HG03571 (cell line): ENCODE results near the gene SRPK2.
"Not testable (repeated sequence)": the region's sequence is repeated elsewhere in the genome, so short reads cannot be mapped to it uniquely, and the experiment has no call there.

Source experiments
- ATAC-seq: cut with Tn5 transposase; IDR thresholded peaks from one replicate; pipeline ENCODE4 v1.9.1; 2021; ENCODE audit not compliant: unreplicated experiment

The SRPK2 gene

GRCh38 chr7:105268056-105268455 is 120.7 kb downstream of the SRPK2 start:
- no peak for ATAC-seq

DNA sequence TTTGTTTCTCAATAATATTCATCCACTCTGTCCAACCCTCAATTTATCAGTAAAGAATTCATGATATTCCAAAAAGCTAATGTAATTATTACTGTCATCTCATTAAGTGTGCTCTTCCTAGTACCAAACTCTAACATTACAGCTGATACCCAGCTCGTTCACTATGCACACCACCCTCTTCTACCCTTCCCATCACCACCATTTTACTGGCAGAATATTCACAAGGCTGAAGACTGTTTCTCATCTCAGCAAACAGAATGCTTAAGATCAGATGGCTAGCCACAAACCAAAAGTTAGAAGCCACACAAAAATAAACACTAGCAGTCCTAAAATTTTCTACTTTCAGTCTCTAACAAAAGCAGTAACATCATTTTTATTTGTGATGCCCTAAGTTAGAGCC is 121.5 kb downstream of the SRPK2 start:
- ATAC-seq = no peak

GRCh38 chr7:105264707-105265106 is 124.0 kb downstream of the SRPK2 start:
- no peak for ATAC-seq

DNA sequence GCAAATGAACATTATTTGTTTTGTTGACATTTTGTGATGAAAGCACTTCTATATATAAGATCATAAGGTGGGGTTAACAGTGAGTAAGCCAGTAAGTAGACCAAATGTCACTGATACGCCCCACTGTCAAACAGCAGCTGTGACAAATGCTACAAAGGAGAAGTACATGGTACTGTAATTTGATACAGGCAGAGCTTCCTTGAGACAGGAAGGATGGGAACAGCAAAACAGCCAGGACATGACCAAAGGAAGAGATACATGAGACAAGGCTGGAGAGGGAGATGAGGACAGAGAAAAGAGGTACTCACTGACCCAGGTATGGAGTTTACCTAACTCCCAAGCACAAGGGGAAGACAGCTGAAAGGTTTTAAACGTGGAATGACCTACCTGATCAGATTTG is 127.0 kb downstream of the SRPK2 start:
- ATAC-seq = no peak

DNA sequence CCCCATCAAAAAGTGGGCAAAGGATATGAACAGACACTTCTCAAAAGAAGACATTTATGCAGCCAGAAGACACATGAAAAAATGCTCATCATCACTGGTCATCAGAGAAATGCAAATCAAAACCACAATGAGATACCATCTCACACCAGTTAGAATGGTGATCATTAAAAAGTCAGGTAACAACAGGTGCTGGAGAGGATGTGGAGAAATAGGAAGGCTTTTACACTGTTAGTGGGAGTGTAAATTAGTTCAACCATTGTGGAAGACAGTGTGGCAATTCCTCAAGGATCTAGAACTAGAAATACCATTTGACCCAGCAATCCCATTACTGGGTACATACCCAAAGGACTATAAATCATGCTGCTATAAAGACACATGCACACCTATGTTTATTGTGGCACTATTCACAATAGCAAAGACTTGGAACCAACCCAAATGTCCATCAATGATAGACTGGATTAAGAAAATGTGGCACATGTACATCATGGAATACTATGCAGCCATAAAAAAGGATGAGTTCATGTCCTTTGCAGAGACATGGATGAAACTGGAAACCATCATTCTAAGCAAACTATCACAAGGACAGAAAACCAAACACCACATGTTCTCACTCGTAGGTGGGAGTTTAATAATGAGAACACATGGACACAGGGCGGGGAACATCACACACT is 128.4 kb downstream of the SRPK2 start:
- ATAC-seq = not testable (repeated sequence)

GRCh38 chr7:105258919-105259318 is 129.8 kb downstream of the SRPK2 start:
- ATAC-seq = not testable (repeated sequence)

DNA sequence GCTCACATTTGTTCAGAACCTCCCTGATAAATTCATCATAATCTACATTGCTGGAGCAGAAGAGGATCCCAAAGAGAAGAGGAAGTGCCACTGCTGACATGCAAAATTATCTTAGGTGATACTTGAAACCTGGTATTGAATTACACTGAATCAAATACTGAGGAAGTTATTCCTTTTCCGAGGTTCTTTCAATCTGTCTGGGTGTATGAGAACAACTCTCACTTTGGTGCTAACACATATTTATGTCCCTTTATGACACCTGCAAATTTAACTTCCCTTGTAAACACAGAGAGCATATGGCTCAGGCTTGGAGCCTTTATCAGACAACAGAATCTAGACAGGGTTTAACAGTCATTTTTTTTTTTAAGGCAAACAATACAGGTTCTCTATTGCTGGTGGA is 131.4 kb downstream of the SRPK2 start:
- no peak for ATAC-seq

- ATAC-seq = no peak
These were observed 131.9 kb downstream of the SRPK2 start for GRCh38 chr7:105256761-105257231.

- no peak for ATAC-seq
These were observed 138.0 kb downstream of the SRPK2 start for GRCh38 chr7:105250706-105251105.

GRCh38 chr7:105250239-105250638 is 138.5 kb downstream of the SRPK2 start:
- no peak for ATAC-seq

GRCh38 chr7:105249216-105249615 is 139.5 kb downstream of the SRPK2 start:
- no peak for ATAC-seq

DNA sequence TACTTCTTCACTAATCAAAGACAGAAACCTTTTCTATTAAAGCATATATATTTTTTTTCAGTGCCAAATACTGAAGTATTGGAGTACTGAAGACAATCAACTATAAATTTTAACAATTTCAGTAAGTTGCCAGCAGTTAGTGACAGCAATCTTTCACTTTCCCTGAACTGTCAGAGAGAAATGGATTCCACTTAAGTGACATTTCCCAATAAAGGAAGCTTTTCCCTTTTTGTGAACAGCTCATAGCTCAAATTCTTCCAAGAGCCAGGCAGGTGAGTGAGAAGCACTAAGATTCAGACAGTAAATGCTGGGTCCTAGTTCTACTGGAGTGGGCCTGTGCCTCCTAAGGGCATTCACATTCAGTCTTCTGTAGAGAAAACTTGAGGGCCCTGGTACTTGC is 142.0 kb downstream of the SRPK2 start:
- no peak for ATAC-seq

- ATAC-seq = no peak
These were observed 142.5 kb downstream of the SRPK2 start for GRCh38 chr7:105246256-105246655.

- no peak for ATAC-seq
These were observed 143.2 kb downstream of the SRPK2 start for GRCh38 chr7:105245398-105246114.

- no peak for ATAC-seq
These were observed 144.1 kb downstream of the SRPK2 start for GRCh38 chr7:105244594-105244993.

- ATAC-seq = no peak
These were observed 147.5 kb downstream of the SRPK2 start for GRCh38 chr7:105241198-105241597.

DNA sequence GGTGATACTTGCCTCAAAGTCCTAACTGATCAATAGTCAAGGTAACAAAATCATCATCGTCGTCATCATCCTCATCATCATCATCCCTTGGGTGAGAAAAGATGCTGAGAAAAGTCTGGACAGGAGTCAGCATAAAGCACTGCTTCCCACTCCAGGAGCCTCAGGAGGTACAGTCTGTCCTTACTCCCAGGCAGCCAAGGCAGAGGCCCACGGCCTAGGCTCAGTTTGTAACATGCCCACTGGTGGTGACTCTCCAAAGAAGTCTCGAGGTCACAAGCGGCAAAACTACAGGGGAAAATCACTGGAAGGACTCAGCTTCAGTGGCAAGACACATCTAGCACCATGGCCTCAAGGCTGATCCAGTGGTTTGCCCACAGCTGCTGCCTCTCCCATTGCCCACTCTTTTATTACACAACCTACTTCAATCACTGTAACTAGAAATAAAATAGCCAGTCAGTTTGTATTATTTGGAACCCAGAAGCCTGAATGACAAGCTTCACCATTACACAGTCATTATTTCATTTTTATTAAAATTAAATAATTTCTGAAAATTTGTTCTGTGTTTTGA is 150.4 kb downstream of the SRPK2 start:
- ATAC-seq = no peak

DNA sequence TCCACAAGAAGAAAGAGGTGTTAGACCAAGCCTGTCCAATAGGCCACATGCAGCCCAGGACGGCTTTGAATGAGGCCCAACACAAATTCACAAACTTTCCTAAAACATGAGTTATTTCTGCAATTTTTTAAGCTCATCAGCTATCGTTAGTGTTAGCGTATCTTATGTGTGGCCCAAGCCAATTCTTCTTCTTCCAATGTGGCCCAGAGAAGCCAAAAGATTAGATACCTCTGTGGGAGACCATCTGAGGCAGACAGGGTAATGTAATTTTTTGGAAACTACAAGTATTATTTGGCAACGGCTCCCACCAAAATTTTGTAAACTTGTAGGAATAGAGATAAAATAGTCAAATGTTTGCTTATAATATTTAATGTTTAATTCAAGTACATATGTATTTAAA is 153.8 kb downstream of the SRPK2 start:
- no peak for ATAC-seq

DNA sequence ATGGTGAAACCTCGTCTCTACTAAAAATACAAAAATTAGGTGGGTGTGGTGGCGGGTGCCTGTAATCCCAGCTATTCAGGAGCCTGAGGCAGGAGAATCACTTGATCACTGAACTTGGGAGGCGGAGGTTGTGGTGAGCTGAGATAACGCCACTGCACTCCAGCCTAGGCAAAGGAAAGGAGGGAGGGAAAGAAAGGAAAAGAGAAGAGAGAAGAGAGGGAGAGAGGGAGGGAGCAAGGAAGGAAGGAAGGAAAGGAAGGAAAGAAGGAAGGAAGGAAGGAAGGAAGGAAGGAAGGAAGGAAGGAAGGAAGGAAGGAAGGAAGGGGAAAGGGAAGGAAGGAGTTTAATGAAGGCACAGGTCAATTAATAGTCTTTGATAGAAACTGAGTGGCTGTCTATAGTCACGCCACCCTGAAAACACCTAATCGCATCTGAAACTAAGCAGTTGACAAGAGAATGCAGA is 155.9 kb downstream of the SRPK2 start:
- not testable (repeated sequence) for ATAC-seq

DNA sequence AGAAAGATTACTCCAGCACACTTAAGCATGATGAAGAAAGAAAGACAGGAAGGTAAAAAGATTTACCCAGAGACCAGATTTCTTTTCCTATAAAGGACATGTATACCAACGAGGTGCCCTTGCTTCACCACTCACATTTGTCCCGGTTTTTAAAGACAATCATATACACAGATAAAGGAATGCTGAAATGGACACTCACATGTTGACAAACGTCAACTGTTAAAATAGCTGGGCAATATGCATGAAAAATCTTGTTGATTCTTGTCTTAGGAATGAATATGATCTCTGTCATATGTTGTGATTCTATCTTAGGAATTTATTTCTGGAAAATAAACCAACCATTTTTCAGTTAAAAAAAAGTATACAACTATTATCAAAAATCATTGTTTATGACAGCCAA is 158.2 kb downstream of the SRPK2 start:
- no peak for ATAC-seq

- ATAC-seq = no peak
These were observed 159.1 kb downstream of the SRPK2 start for GRCh38 chr7:105229641-105230040.

DNA sequence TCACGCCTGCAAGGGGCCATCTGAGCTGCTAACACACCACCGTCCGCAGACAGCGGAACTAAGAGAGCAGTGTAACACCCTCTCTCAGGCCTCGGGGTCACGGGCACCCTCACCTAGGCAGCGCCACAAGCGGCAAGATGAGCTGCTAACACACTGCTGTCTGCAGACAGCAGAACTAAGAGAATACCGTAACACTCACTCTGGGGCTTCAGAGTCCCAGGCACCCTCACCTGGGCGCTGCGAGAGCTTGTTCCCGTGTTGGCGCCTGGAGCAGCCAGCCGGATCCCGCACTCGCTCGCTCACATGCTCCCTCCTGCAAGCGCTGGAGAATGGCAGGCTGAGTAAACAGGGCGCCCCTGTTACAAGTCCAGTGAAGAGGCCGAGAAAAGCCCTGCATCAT is 160.2 kb downstream of the SRPK2 start:
- no peak for ATAC-seq
